OCI-LY3 (cell line): ENCODE measurements around the gene CNTN5.

Source experiments
- CTCF ChIP-seq: fragments of 200-600, 300-600 bp; sonication (generic); IDR thresholded peaks from 2 replicates; pipeline ENCODE4 v1.5.1; 2014; ENCODE audit warnings: antibody characterized with exemption, low read length, low read depth
- EZH2phosphoT487 ChIP-seq: fragments of 200-600 bp; shearing (Covaris generic); IDR thresholded peaks from 2 replicates; pipeline ENCODE4 v1.6.1; 2018; ENCODE audit warnings: antibody characterized with exemption, mixed run types, low read depth

GRCh38 chr11:99589771-99590170, 569.0 kb downstream of the CNTN5 start:
- TF ChIP-seq CTCF: no peak
- TF ChIP-seq EZH2phosphoT487: no peak
